ENCODE data around the gene CA11. TPM values are rescaled to one million over a fixed set of nuclear protein-coding genes. Genes with fewer than 3 reads are reported as not detected.
A peak's percentile ranks its signal among the peaks of the same experiment; 100 is the strongest.

CA11 gene
- total and polyA plus RNA-seq, 9 of the 15 experiments (the other 6 are each of a cell fraction or from before 2014, with no cell fraction given): 2.9 to 19.9 (median 8.3) TPM

GRCh38 chr19:48614436-48615230, 31.4 kb downstream of the CA11 start, which contains the start of gene FAM83E (continued):
- TF ChIP-seq ZNF695 (CRISPR knock-in tag; IDR thresholded peaks at IDR 0.05): 0 out of 2 replicates have a peak, but pooled peaks have one; percentile 5
- TF ChIP-seq, protein P1, sequence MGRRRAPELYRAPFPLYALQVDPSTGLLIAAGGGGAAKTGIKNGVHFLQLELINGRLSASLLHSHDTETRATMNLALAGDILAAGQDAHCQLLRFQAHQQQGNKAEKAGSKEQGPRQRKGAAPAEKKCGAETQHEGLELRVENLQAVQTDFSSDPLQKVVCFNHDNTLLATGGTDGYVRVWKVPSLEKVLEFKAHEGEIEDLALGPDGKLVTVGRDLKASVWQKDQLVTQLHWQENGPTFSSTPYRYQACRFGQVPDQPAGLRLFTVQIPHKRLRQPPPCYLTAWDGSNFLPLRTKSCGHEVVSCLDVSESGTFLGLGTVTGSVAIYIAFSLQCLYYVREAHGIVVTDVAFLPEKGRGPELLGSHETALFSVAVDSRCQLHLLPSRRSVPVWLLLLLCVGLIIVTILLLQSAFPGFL (CRISPR knock-in tag; IDR thresholded peaks at IDR 0.05): no peak
- TF ChIP-seq NFATC3 (IDR thresholded peaks at IDR 0.05): no peak
- TF ChIP-seq BRD4 (IDR thresholded peaks at IDR 0.05): no peak
- no peak for TF ChIP-seq CGGBP1 (CRISPR knock-in tag; IDR thresholded peaks at IDR 0.05)
- no peak for TF ChIP-seq MEF2A (IDR thresholded peaks at IDR 0.05; ENCODE audit: control insufficient read depth, low read depth, low read length)
- TF ChIP-seq BCOR (IDR thresholded peaks at IDR 0.05): no peak
- TF ChIP-seq, protein P2, sequence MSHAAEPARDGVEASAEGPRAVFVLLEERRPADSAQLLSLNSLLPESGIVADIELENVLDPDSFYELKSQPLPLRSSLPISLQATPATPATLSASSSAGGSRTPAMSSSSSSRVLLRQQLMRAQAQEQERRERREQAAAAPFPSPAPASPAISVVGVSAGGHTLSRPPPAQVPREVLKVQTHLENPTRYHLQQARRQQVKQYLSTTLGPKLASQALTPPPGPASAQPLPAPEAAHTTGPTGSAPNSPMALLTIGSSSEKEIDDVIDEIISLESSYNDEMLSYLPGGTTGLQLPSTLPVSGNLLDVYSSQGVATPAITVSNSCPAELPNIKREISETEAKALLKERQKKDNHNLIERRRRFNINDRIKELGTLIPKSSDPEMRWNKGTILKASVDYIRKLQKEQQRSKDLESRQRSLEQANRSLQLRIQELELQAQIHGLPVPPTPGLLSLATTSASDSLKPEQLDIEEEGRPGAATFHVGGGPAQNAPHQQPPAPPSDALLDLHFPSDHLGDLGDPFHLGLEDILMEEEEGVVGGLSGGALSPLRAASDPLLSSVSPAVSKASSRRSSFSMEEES (CRISPR knock-in tag; IDR thresholded peaks at IDR 0.05): no peak
- TF ChIP-seq SAP30 (IDR thresholded peaks at IDR 0.05; ENCODE audit: borderline replicate concordance, insufficient read depth, low read depth, low read length, poor library complexity, severe bottlenecking): no peak
- no peak for TF ChIP-seq CREBBP (IDR thresholded peaks at IDR 0.05; ENCODE audit: low read depth, low read length)
- TF ChIP-seq, protein P3, sequence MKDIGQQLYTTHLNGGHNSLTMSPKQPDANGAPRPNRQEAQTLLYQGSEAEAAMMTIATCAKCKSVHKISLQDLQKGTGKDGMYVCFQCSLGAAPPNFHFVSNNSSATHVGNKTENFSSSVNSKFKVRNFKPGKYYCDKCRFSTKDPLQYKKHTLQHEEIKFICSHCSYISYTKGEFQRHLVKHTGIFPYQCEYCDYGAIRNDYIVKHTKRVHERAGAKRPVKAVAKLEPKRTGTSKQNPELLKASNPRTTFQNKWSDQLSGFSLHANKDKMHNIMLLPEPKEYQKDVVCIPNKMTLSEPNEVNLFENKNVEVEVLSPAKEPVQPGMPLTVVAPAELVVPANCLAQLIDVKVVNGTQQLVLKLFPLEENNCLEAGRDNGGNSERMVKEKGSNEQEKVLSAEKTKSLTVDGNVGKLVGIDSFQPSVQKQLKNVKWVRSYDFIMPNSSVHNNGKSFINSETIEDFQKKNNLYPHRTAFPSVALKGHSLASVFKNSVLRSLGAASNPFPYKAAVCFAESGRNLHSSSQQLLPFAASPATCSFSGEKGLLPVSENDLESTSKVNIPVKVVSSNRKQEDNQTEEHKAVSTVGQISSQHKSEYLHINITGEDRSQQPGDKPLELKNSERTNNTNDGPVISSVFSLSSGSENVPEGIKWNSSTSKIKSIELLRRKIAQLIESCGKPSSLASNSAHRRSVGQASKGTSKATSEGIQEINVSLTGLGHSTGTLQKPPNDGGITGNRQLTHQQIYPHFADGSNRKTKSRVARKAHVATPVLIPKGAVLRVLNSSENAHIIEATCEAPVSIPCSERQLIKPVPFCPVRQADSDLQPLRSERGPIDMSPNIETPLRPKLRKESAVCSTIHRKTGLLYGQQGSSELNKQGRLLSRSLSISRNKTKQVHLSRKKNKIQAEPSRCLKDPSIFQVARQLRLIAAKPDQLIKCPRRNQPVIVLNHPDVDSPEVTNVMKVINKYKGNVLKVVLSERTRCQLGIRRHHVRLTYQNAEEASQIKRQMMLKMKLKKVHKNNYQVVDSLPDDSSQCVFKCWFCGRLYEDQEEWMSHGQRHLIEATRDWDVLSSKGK (CRISPR knock-in tag; IDR thresholded peaks at IDR 0.05): no peak
- TF ChIP-seq HDAC8 (tag; IDR thresholded peaks at IDR 0.05): no peak
- TF ChIP-seq TFAM (CRISPR knock-in tag; conservative IDR thresholded peaks at IDR 0.05): no peak
- no peak for TF ChIP-seq SMC3 (conservative IDR thresholded peaks at IDR 0.05; ENCODE audit: insufficient read depth, low read depth, low read length)
- TF ChIP-seq RCOR1 (IDR thresholded peaks at IDR 0.05; ENCODE audit: borderline replicate concordance in 1 of 2, low read depth in 2 of 2, low read length in 2 of 2): no peak
- peak; percentile 24 for TF ChIP-seq RBM39 (optimal IDR thresholded peaks at IDR 0.05; ENCODE audit: low read depth, low read length)
- TF ChIP-seq, protein P4, sequence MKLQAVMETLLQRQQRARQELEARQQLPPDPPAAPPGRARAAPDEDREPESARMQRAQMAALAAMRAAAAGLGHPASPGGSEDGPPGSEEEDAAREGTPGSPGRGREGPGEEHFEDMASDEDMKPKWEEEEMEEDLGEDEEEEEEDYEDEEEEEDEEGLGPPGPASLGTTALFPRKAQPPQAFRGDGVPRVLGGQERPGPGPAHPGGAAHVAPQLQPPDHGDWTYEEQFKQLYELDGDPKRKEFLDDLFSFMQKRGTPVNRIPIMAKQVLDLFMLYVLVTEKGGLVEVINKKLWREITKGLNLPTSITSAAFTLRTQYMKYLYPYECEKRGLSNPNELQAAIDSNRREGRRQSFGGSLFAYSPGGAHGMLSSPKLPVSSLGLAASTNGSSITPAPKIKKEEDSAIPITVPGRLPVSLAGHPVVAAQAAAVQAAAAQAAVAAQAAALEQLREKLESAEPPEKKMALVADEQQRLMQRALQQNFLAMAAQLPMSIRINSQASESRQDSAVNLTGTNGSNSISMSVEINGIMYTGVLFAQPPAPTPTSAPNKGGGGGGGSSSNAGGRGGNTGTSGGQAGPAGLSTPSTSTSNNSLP (IDR thresholded peaks at IDR 0.05; ENCODE audit: borderline replicate concordance, low read depth, low read length): no peak
- TF ChIP-seq FIP1L1 (IDR thresholded peaks at IDR 0.05; ENCODE audit: low read depth, low read length, poor library complexity, severe bottlenecking): peak; percentile 31
- TF ChIP-seq ZNF311 (CRISPR knock-in tag; IDR thresholded peaks at IDR 0.05): no peak

All from K562 (cell line).